Keratinocyte (primary cell): Measurements from ENCODE around the gene CEP131.

Source experiments
- EZH2 ChIP-seq: IDR thresholded peaks from one replicate; pipeline ENCODE4 v1.6.1; 2012; ENCODE audit warnings: inconsistent platforms, mild to moderate bottlenecking, low read length, moderate library complexity
- TF ChIP-seq, protein P1 (sequence below), 3 experiments: IDR thresholded peaks in 1 of 3; conservative IDR thresholded peaks in 1 of 3; optimal IDR thresholded peaks in 1 of 3; 2 replicates in 2 of 3; 3 replicates in 1 of 3; pipeline versions ENCODE3 to v1.5.1; 2011; ENCODE audit warnings: low read length in 3 of 3, mild to moderate bottlenecking in 3 of 3, moderate library complexity in 2 of 3, control low read depth in 1 of 3, inconsistent platforms in 1 of 3; ENCODE audit not compliant: insufficient read depth in 2 of 3; ENCODE audit errors: extremely low read depth in 1 of 3

DNA sequence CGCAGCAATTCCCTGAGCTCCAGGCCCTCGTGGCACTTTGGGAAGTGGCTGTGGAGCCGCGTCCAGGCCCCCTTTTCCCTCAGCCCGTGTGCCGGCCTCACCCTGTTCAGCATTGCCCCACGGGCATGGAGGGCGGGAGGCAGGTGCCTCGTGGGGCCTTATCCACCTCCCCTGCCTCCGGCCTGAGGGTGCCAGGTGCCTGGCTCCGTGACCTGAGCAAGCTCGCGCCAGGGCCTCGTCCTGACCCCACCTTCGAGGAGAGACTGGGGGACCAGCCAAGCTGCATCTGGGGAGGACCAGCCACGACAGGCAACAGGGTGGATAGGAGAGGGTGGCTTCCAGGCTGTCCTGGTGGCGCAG, 29.7 kb downstream of the CEP131 start:
- TF ChIP-seq, protein P1, sequence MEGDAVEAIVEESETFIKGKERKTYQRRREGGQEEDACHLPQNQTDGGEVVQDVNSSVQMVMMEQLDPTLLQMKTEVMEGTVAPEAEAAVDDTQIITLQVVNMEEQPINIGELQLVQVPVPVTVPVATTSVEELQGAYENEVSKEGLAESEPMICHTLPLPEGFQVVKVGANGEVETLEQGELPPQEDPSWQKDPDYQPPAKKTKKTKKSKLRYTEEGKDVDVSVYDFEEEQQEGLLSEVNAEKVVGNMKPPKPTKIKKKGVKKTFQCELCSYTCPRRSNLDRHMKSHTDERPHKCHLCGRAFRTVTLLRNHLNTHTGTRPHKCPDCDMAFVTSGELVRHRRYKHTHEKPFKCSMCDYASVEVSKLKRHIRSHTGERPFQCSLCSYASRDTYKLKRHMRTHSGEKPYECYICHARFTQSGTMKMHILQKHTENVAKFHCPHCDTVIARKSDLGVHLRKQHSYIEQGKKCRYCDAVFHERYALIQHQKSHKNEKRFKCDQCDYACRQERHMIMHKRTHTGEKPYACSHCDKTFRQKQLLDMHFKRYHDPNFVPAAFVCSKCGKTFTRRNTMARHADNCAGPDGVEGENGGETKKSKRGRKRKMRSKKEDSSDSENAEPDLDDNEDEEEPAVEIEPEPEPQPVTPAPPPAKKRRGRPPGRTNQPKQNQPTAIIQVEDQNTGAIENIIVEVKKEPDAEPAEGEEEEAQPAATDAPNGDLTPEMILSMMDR (optimal IDR thresholded peaks at IDR 0.05 in 1 of 3, IDR thresholded peaks at IDR 0.05 in 1 of 3, conservative IDR thresholded peaks at IDR 0.05 in 1 of 3; ENCODE audit: extremely low read depth in 1 of 3, insufficient read depth in 2 of 3, low read length in 3 of 3), result no peak
- TF ChIP-seq EZH2, result no peak
